Pons (tissue), 1 donor: ENCODE data around the gene SOX1.

Source experiments
- DNase-seq: peaks from one replicate; pipeline ENCODE4 v3.0.0-alpha.2; 2016; ENCODE audit warnings: low spot score

SOX1 gene

GRCh38 chr13:112067116-112067741 is at the start of gene SOX1:
Gene SOX1 (plus strand): TSS chr13:112067149. CDS start chr13:112067659, 510 bp downstream.
- no peak for DNase-seq

GRCh38 chr13:112024577-112024976 is 42.4 kb upstream of the SOX1 start:
- no peak for DNase-seq

- DNase-seq = no peak
Observed at GRCh38 chr13:112027250-112027649, 39.7 kb upstream of the SOX1 start.

DNA sequence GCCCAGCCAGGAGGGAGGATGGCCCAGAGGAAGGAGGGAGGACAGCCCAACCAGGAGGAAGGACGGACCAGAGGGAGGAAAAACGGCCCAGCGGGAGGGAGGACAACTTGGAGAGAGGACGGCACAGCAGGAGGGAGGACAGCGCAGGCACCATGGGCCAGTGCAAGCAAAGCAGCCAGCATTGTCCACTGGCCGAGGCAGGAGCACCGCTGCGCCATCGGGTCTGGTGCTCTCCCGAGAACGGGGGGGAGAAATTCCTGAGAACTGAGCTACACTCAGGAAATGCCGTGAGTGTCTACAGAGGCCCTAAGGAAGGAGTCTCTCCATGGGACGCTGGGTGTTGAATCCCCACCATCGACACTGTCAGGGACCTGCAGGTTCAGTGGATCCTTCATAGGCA is 38.5 kb upstream of the SOX1 start:
- no peak for DNase-seq

DNA sequence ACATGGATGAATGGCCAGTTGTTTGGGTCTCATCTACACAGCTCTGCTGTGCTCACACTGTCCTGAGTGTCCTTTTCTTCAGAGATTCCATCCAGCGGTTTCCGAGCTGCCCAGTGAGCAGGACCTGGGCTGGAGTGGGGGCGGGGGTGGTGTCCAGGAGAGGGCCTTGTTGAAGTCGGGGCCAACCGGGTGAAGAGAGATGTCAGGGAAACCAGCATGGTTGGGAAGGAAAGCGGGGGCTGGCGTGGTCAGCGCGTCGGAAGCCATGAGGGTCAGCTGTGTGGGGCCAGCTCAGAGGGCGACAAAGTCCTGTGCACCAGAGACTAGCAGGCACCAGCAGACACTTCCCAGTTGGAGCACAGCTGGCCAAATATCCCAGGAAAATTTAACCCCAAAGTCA is 37.8 kb upstream of the SOX1 start:
- DNase-seq = no peak

DNA sequence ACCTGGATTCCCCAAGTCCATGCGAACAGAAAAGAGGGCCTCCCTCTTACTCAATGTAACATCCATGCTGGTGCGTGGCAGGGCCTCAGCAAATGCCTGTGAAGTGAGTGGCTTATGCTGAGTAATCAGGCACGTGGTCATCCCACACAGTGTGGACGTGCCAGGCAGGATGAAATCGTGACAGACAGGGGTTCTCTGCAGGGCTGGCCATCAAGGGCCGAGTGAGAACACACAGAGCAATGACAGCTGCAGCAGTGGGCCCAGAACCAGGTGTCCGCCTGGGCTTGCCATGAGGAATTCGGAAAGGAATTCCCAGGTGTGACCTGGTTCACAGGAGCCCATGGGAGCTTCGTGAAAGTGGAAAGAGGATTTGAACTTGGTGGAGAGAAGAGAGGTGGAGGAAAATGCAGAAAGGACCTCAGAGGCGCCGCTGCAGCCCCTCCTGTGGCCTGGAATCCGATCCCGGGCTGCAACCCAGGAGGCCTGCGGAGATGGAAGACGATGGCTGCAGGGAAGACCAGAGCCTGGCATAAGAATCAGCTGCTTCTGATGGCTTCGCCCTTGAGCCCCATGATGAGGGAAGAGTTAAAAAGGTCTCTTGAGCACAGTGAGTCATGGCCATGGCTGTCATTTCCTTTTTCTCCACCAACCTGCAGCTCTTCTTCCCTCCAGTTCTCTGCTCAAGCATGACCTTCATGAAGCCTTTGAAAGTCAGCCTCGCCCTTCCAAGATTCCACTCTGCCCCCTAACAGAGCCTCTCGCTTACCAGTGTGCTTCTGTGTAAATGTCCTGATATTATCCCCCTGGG is 34.6 kb upstream of the SOX1 start:
- no peak for DNase-seq

- DNase-seq = no peak
Observed at GRCh38 chr13:112034231-112034630, 32.7 kb upstream of the SOX1 start.

DNA sequence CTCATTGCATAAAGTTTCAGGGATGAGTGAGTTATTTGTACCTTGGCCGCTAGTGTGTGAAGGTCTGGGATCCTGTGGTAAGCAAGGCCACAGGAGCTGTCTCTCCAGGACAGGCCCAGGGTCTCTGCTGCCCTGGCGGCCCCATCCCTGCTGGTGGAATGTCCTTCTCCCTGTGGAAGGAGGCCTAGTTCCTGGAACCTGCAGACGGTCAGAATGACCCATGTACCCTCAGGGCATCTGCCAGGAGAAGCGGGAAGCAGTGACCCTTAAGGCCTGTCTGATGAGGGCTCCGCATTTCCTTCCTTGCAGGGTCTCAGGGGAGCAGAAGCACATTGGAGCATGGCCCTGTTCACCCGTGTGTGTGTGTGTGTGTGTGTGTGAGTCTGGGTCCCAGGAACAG is 32.1 kb upstream of the SOX1 start:
- no peak for DNase-seq

DNA sequence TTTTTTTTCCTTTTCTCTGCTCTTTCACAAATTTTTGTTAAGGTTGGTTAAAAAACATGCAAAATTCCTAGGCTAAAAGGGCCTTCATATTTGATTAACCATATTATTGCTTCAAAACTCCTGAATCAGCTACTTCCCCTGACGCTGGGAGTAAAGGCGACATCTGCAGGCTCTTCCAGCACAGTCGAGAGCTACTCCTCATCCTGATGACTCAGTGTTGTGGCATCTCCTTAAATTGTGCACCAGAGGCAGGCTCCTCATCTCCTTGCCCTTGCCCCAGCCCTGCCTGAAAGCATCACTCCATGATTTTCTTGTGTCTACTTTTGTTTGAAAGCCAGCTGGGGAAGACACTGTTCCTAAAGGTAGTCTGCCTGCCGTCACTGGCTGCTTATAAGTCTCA is 24.5 kb upstream of the SOX1 start:
- DNase-seq = no peak

DNA sequence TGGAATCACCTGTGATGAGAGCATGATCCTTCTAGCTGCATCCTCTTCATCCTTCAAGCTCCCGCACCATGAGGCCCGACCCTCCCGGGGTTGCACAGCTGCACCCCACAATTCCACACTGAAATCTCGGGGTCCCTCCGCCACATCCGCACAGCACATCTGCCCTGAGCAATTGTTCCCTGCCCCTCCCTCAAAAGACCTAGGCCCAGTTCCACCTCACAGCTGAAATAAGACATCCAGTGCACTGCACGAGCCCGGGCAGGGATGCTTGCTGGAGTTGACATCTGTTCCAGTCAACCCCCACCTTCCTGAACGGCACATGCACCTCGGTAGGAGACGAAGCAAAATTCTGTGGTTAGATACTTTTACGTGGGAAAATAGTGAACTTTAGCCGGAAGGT is 14.7 kb upstream of the SOX1 start:
- DNase-seq = no peak

DNA sequence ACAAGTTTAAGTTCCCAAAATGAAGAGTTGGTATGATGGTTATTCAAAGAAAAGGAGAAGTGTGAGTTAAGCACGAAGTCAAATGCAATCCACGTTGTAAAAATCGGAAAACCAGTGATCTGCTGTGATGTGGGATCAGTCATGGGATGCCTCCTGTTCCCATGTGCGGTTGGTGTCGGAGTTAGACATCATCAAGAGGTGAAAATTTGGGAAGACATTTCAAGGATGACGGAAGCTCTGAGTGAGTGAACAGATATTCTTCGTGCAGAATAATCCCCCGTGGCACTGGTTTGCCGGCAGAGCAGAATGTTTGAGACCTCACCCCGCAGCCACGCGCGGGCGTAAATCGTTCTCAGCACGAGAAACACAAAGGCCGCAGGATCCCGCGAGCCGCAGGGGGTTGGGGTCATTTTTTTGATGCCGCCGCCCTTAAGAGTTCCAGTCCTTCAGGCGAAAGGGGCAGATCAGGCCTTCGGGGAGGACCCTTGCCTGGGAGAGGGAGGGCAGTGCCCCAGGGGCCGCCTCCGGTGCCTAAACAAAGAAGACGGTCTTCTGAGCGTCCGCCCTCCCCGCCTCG is 13.7 kb upstream of the SOX1 start:
- DNase-seq = no peak

DNA sequence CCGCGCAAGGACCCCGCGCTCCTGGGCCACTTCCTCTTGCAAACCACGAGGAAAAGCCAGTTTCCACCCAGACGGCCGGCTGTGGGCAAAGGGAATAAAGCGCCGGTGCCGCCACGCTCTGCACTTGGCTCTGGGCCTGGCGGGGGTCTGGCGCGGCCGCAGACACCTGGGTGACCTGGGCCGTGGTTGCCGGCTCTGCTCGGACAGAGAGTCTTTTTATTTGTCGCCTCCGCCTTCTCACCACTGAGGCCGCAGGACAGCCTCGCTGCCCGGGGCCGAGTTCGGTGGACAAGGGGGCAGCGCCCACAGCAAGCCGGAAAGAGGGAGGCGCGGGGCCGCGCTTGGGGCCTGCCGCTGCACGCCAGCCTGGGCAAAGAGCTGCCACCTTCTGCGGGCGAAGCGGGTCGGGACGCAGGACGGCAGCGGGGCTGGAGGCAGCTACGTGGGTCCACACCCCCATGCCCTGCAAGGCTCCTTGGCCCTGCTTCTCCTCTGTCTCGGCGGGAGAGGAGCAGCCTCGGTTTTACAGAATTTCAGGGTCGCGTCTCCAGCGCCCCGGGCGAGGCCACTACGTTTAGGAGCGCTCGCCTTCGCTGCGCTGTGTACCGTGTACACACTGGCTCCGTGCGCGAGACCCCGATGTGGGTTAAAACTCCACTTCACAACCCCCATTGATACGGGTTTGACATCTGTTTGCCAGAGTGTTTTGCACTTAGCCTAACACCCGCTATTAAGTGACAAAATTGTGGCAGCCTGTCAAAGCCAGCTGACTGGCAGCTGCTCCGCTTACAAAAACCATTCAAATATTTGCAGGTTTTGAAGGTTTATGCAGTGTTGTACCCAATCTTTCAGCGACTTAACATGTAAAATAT is 13.0 kb upstream of the SOX1 start:
- no peak for DNase-seq

GRCh38 chr13:112054616-112055015 is 12.3 kb upstream of the SOX1 start:
- DNase-seq = no peak

GRCh38 chr13:112055036-112055914 is 11.7 kb upstream of the SOX1 start:
- no peak for DNase-seq

GRCh38 chr13:112055915-112056269 is 11.1 kb upstream of the SOX1 start:
- DNase-seq = no peak

DNA sequence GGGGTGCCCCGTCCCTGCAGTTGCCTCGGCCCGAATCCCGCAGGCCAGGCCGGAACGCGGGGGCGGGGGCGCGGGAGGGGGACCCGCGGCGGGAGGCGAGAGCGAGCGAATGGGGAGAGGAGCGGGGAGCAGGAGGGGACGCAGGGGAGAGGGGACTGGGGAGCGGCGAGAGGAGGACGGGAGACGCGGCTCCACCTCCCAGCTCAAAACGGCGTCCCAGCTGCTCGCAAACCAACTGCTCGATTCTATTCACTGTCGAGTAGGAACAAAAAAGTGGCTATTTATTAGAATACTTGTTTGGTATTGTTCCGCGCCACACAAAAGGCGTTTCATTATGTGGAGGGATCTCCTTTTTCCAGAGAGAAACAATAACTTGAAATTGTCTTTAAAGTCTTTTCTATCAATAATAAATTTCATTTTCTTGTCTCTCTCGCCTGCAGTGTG is 10.6 kb upstream of the SOX1 start:
- DNase-seq = no peak

- DNase-seq = no peak
Observed at GRCh38 chr13:112056739-112057438, 10.1 kb upstream of the SOX1 start.

DNA sequence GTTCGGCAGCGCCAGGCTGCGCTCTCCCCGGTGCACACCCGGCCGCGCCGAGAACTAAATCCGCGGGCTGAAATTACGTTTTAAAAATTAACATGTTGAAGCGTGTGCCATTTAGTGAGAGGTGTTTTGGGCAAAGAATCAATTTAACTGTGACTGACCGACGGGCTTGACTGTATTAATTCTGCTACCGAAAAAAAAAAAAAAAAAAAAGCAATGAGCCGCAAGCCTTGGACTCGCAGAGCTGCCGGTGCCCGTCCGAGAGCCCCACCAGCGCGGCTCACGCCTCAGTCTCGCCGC is 9.6 kb upstream of the SOX1 start:
- DNase-seq = no peak

DNA sequence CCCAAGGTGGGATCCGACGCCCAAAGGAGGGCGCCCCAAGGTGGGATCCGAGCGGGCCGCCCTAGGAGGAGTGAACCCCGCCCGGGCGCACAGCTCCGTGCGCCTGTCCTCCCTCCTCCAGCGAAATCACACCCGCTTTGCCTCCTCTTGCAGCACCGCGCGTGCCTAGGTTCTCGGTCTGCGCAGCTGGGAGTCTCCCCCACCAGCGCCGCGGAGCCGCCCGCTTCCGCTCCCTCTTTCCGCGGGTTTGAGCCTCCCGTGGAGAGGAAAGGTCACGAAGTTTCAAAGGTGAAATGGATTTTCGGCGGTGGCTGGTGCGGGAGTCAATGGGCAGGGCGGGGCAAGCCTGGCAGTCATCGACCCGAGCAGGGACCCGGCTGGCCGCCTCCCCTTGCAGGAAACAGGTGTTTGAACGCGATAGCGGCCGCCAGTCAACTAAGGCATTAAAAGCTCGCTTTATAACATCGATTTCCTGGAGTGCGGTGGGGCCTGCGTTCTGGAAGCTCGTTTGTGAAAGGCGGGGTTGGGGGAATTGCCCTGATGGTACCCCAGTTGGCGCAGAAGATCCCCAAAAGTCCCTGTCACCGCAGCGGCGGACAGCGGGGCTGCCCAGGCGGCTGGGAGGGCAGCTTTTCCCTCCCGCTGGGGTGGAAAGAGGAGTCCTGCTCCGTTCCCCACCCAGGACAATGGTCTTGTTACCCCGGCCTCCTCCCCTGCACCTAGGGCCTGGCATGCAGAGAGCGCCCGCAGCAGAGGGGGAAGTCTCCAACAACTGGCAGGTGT is 9.0 kb upstream of the SOX1 start:
- no peak for DNase-seq

DNA sequence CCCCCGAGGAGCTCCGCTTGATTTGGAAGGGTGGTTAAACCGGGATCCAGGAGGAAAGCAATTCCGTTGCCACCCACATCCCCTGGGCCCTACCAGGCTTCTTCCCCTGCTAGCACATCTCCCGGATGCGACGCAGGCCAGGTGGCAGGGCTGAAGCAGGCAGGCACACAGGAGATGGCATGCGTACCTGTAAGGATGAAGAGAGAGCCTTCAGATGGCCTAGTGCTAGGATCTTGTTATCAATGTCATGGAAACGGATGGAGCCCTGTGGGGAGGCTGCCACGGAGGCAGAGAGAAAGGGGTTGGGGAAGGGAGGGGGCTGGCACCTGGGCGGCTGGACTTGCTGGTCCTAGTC is 8.5 kb upstream of the SOX1 start:
- DNase-seq = no peak
